Measurements from ENCODE around the gene SHISA8. TPM values are rescaled to one million over a fixed set of nuclear protein-coding genes. Genes with fewer than 3 reads are reported as not detected.

The SHISA8 gene
- total RNA-seq, 1 experiment from 2014 or later: 2.3 TPM

- H3K4me2 ChIP-seq: no peak overlapping the region
- no peak overlapping the region for H3K4me3 ChIP-seq
- no peaks in the 10 kb centered on the region for H3K9me2 ChIP-seq (ENCODE audit: insufficient read depth)
- H3F3A ChIP-seq (ENCODE audit: insufficient read depth, low read depth): peaks cover 15% of the 10 kb centered on the region; the same call in 1 of the 2 replicates
- H2AFZ ChIP-seq: no peak overlapping the region
- no peaks in the 10 kb centered on the region for H3K36me3 ChIP-seq (ENCODE audit: low read depth)
- ChIA-PET POLR2A (ENCODE audit: unreplicated experiment) (no interaction called here), CTCF (no interaction called here)
- peaks cover 6% of the 10 kb centered on the region; the same call in 1 of the 2 replicates for H3K27me3 ChIP-seq (ENCODE audit: insufficient read depth, low read depth)
- no peaks in the 10 kb centered on the region for H3K9me3 ChIP-seq (ENCODE audit: insufficient read depth, low read depth)
- no peaks in the 10 kb centered on the region for H4K20me1 ChIP-seq (ENCODE audit: insufficient read depth)
- no TSS peak for BruUV-seq (replicated peaks)
- DNase-seq: no peak
- H3K4me1 ChIP-seq (replicated peaks; ENCODE audit: insufficient read depth): no peaks in the 10 kb centered on the region
- H3K27ac ChIP-seq: no peak overlapping the region
- TF ChIP-seq EZH2 (IDR thresholded peaks at IDR 0.05; ENCODE audit: low read depth) (no peak), CTCF (conservative IDR thresholded peaks at IDR 0.05) (no peak)
- H3K79me2 ChIP-seq (ENCODE audit: low read depth): no peaks in the 10 kb centered on the region
- intact Hi-C loops (cut with micrococcal nuclease; ENCODE audit: unreplicated experiment): no loop called here
These were observed 14.5 kb upstream of the SHISA8 start for GRCh38 chr22:41929418-41929810.

- Histone ChIP-seq H4K20me1 (ENCODE audit: insufficient read depth) (no peaks in the 10 kb centered on the region), H2AFZ (no peak overlapping the region), H3K79me2 (ENCODE audit: low read depth) (no peaks in the 10 kb centered on the region), H3K4me3 (no peak overlapping the region), H3K27ac (no peak overlapping the region), H3K27me3 (ENCODE audit: insufficient read depth, low read depth) (peaks cover 6% of the 10 kb centered on the region; the same call in 1 of the 2 replicates), H3K9me3 (ENCODE audit: insufficient read depth, low read depth) (no peaks in the 10 kb centered on the region), H3K9me2 (ENCODE audit: insufficient read depth) (no peaks in the 10 kb centered on the region), H3K4me2 (no peak overlapping the region), H3K4me1 (replicated peaks; ENCODE audit: insufficient read depth) (no peaks in the 10 kb centered on the region), H3F3A (ENCODE audit: insufficient read depth, low read depth) (peaks cover 15% of the 10 kb centered on the region; the same call in 1 of the 2 replicates), H3K36me3 (ENCODE audit: low read depth) (no peaks in the 10 kb centered on the region)
- ChIA-PET POLR2A (ENCODE audit: unreplicated experiment) (no interaction called here), CTCF (no interaction called here)
- no peak for TF ChIP-seq CTCF (conservative IDR thresholded peaks at IDR 0.05)
- TF ChIP-seq EZH2 (IDR thresholded peaks at IDR 0.05; ENCODE audit: low read depth): no peak
- DNase-seq: no peak
- intact Hi-C loops (cut with micrococcal nuclease; ENCODE audit: unreplicated experiment): no loop called here
- BruUV-seq (replicated peaks): no TSS peak
These were observed 13.9 kb upstream of the SHISA8 start for GRCh38 chr22:41928593-41929417.

- intact Hi-C loops (cut with micrococcal nuclease; ENCODE audit: unreplicated experiment): no loop called here
- H3K27ac ChIP-seq: no peak overlapping the region
- peaks cover 15% of the 10 kb centered on the region; the same call in 1 of the 2 replicates for H3F3A ChIP-seq (ENCODE audit: insufficient read depth, low read depth)
- POLR2A ChIA-PET (ENCODE audit: unreplicated experiment): interaction anchor here (0.6 kb wide), 1 partner anchor 192 kb away, joined by 3 read pairs; no protein-coding TSS in a partner anchor
- H3K9me3 ChIP-seq (ENCODE audit: insufficient read depth, low read depth): no peaks in the 10 kb centered on the region
- no peak overlapping the region for H2AFZ ChIP-seq
- no TSS peak for BruUV-seq (replicated peaks)
- H3K4me1 ChIP-seq (replicated peaks; ENCODE audit: insufficient read depth): no peaks in the 10 kb centered on the region
- H3K9me2 ChIP-seq (ENCODE audit: insufficient read depth): no peaks in the 10 kb centered on the region
- no peaks in the 10 kb centered on the region for H3K36me3 ChIP-seq (ENCODE audit: low read depth)
- H3K79me2 ChIP-seq (ENCODE audit: low read depth): no peaks in the 10 kb centered on the region
- CTCF ChIA-PET: no interaction called here
- H4K20me1 ChIP-seq (ENCODE audit: insufficient read depth): no peaks in the 10 kb centered on the region
- no peak for DNase-seq
- no peak overlapping the region for H3K4me2 ChIP-seq
- no peak for TF ChIP-seq EZH2 (IDR thresholded peaks at IDR 0.05; ENCODE audit: low read depth)
- no peak for TF ChIP-seq CTCF (conservative IDR thresholded peaks at IDR 0.05)
- peaks cover 6% of the 10 kb centered on the region; the same call in 1 of the 2 replicates for H3K27me3 ChIP-seq (ENCODE audit: insufficient read depth, low read depth)
- no peak overlapping the region for H3K4me3 ChIP-seq
These were observed 12.9 kb upstream of the SHISA8 start for GRCh38 chr22:41927813-41928212.

Measured in PC-9 (cell line).